K562 (cell line): ENCODE data around the gene USP49. TPM values are rescaled to one million over a fixed set of nuclear protein-coding genes. Genes with fewer than 3 reads are reported as not detected.

Experiments
- AFF1 ChIP-seq, 2 experiments: fragments of 450-650 bp; IDR thresholded peaks; 2 replicates each; pipeline ENCODE4 v1.6.1; 2018; ENCODE audit warnings: mild to moderate bottlenecking in 2 of 2, low read depth in 1 of 2; ENCODE audit not compliant: partially characterized antibody in 2 of 2
- BACH1 ChIP-seq: fragments of 200-800 bp; sonication (Bioruptor generic); IDR thresholded peaks from 2 replicates; pipeline ENCODE4 v1.6.1; 2016; ENCODE audit warnings: missing genetic modification characterization, missing compliant biosample characterization
- CREB3L1 ChIP-seq: fragments of 450-650 bp; IDR thresholded peaks from 2 replicates; pipeline ENCODE4 v1.6.1; 2014; ENCODE audit warnings: low read depth, mild to moderate bottlenecking, moderate library complexity, borderline replicate concordance
- CXXC5 ChIP-seq: fragments of 250-450 bp; sonication (Bioruptor Pico); IDR thresholded peaks from 2 replicates; pipeline ENCODE4 v1.8.0; 2022; ENCODE audit warnings: inconsistent platforms, mild to moderate bottlenecking, moderate library complexity
- DACH1 ChIP-seq: fragments of 450-650 bp; IDR thresholded peaks from 2 replicates; pipeline ENCODE4 v1.6.1; 2018; ENCODE audit not compliant: partially characterized antibody
- FOS ChIP-seq: IDR thresholded peaks from 3 replicates; pipeline ENCODE4 v1.6.1; 2011; ENCODE audit not compliant: insufficient read length; ENCODE audit errors: extremely low read depth
- FOXA1 ChIP-seq: fragments of 450-650 bp; IDR thresholded peaks from 2 replicates; pipeline ENCODE4 v1.6.1; 2016; ENCODE audit warnings: mild to moderate bottlenecking, borderline replicate concordance
- HDAC3 ChIP-seq: fragments of 450-650 bp; IDR thresholded peaks from 2 replicates; pipeline ENCODE4 v1.6.1; 2018; ENCODE audit warnings: borderline replicate concordance, mild to moderate bottlenecking, moderate library complexity; ENCODE audit not compliant: partially characterized antibody
- HIVEP1 ChIP-seq: fragments of 250-450 bp; sonication (Bioruptor Pico); IDR thresholded peaks from 2 replicates; pipeline ENCODE4 v1.4.0; 2020; ENCODE audit warnings: mild to moderate bottlenecking
- RBFOX2 ChIP-seq: fragments of 200-400 bp; formaldehyde crosslinking; IDR thresholded peaks from 2 replicates; pipeline ENCODE4 v1.6.1; 2017; ENCODE audit warnings: low read depth, mild to moderate bottlenecking, low read length, moderate library complexity
- RBM22 ChIP-seq: fragments of 200-400 bp; formaldehyde crosslinking; IDR thresholded peaks from 2 replicates; pipeline ENCODE4 v1.6.1; 2018; ENCODE audit warnings: low read length, low read depth; ENCODE audit not compliant: poor library complexity, severe bottlenecking
- SMAD2 ChIP-seq: fragments of 150-350 bp; IDR thresholded peaks from 2 replicates; pipeline ENCODE4 v1.6.1; 2014; ENCODE audit warnings: low read depth, mild to moderate bottlenecking, low read length
- TEAD1 ChIP-seq, 2 experiments: fragments of 450-650 bp in 1 of 2; sonication (generic) in 1 of 2; formaldehyde crosslinking; IDR thresholded peaks; 2 replicates each; pipeline versions ENCODE4 v1.4.0 to v1.8.0; 2020 to 2022; ENCODE audit warnings: mild to moderate bottlenecking in 2 of 2, missing genetic modification reagents in 1 of 2
- YBX1 ChIP-seq: fragments of 450-650 bp; IDR thresholded peaks from 2 replicates; pipeline ENCODE4 v1.7.1; 2016; ENCODE audit warnings: mild to moderate bottlenecking
- ZNF134 ChIP-seq: fragments of 250-450 bp; sonication (Bioruptor Pico); conservative IDR thresholded peaks from 2 replicates; pipeline ENCODE4 v1.4.0; 2020
- ZNF695 ChIP-seq: fragments of 450-650 bp; formaldehyde crosslinking; IDR thresholded peaks from 2 replicates; pipeline ENCODE4 v1.4.0; 2020; ENCODE audit warnings: mild to moderate bottlenecking, moderate library complexity
- polyA plus RNA-seq, 8 experiments: library from polyadenylated mRNA; depleted of rRNA in 4 of 8; stranded (reverse) in 5 of 8; unstranded in 3 of 8; fragments of >200 nt; fragmentation: Nextera tagmentation in 2 of 8; fragmentation: Illumina TruSeq in 1 of 8; extraction: Ambion mirVana in 2 of 8; extraction: Trizol in 1 of 8; gene quantifications; 2 replicates each; pipeline versions ENCODE4 v1.2.1 to v1.2.3, GENCODE V29; 2011 to 2014; ENCODE audit warnings: inconsistent platforms in 1 of 8, missing spikeins in 1 of 8
- total RNA-seq, 7 experiments: library from RNA; depleted of rRNA in 6 of 7; stranded (reverse); fragments of >200 nt in 6 of 7; fragmentation: Illumina TruSeq in 2 of 7; extraction: Trizol in 2 of 7; gene quantifications; 2 replicates each; pipeline versions ENCODE4 v1.2.1 to v1.2.3, GENCODE V29; 2011 to 2021; ENCODE audit warnings: low replicate concordance in 1 of 7
- TF ChIP-seq, protein P1 (sequence below): sonication (generic); formaldehyde crosslinking; IDR thresholded peaks from 2 replicates; pipeline ENCODE4 v1.8.1; 2023; ENCODE audit warnings: mild to moderate bottlenecking, missing genetic modification reagents
- TF ChIP-seq, protein P2 (sequence below): fragments of 250-450 bp; sonication (Bioruptor Pico); IDR thresholded peaks from 2 replicates; pipeline ENCODE4 v1.6.1; 2021; ENCODE audit warnings: mild to moderate bottlenecking
- TF ChIP-seq, protein P3 (sequence below): fragments of 250-450 bp; sonication (Bioruptor Pico); IDR thresholded peaks from 2 replicates; pipeline ENCODE4 v1.9.0; 2021; ENCODE audit warnings: mild to moderate bottlenecking

Gene USP49
- total and polyA plus RNA-seq, 9 of the 15 experiments (the other 6 are each of a cell fraction or from before 2014, with no cell fraction given): 1.0 to 9.9 (median 6.5) TPM

DNA sequence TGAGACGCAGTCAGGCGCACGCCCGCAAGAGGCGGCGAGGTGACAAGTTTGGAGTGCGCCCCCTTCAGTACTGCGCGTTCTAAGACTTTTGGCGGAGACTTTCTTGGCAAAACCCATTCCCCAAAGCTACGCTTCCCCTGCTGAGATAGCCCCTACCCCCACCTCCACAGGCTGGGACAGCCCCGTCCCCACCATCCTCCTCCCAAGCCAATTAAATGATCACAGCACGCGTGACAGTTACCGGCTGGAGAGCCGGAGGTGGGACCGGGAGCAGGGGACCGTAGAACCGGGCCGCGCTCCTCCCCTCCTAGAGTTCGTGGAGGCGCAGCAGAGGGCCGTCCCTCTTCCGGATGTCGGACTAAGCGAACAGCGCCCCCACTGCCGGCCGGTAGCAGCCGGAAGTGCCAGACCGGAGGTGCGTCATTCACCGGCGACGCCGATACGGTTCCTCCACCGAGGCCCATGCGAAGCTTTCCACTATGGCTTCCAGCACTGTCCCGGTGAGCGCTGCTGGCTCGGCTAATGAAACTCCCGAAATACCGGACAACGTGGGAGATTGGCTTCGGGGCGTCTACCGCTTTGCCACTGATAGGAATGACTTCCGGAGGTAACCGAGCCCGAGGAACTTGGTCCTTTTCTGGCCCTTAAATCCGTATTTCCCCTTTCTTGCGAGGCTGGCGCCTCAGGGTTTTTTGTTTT lies 107.8 kb downstream of the USP49 start, which contains the start of gene TOMM6 (continued):
- no peak for TF ChIP-seq HIVEP1
- TF ChIP-seq CXXC5 (CRISPR knock-in tag): peak; percentile 86
- TF ChIP-seq RBM22: peak; percentile 85
- peak; percentile 81; the same call in 1 of the 2 replicates for TF ChIP-seq CREB3L1
- no peak for TF ChIP-seq YBX1
- TF ChIP-seq ZNF695 (CRISPR knock-in tag): no peak
- no peak for TF ChIP-seq SMAD2
- TF ChIP-seq, protein P1, sequence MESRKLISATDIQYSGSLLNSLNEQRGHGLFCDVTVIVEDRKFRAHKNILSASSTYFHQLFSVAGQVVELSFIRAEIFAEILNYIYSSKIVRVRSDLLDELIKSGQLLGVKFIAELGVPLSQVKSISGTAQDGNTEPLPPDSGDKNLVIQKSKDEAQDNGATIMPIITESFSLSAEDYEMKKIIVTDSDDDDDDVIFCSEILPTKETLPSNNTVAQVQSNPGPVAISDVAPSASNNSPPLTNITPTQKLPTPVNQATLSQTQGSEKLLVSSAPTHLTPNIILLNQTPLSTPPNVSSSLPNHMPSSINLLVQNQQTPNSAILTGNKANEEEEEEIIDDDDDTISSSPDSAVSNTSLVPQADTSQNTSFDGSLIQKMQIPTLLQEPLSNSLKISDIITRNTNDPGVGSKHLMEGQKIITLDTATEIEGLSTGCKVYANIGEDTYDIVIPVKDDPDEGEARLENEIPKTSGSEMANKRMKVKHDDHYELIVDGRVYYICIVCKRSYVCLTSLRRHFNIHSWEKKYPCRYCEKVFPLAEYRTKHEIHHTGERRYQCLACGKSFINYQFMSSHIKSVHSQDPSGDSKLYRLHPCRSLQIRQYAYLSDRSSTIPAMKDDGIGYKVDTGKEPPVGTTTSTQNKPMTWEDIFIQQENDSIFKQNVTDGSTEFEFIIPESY: peak; percentile 84
- TF ChIP-seq, protein P2, sequence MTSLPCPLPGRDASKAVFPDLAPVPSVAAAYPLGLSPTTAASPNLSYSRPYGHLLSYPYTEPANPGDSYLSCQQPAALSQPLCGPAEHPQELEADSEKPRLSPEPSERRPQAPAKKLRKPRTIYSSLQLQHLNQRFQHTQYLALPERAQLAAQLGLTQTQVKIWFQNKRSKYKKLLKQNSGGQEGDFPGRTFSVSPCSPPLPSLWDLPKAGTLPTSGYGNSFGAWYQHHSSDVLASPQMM: no peak
- peak in 1 of 2 experiments; percentile 63 for TF ChIP-seq AFF1 (IDR thresholded peaks at IDR 0.05; ENCODE audit: low read depth in 1 of 2, partially characterized antibody in 2 of 2)
- TF ChIP-seq, protein P3, sequence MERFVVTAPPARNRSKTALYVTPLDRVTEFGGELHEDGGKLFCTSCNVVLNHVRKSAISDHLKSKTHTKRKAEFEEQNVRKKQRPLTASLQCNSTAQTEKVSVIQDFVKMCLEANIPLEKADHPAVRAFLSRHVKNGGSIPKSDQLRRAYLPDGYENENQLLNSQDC: no peak
- TF ChIP-seq FOS: no peak
- peak in 1 of 2 experiments; percentile 76; a peak in 2 of 4 replicates for TF ChIP-seq TEAD1 (CRISPR knock-in tag; IDR thresholded peaks at IDR 0.05)
- TF ChIP-seq ZNF134 (CRISPR knock-in tag): 0 out of 2 replicates have a peak, but pooled peaks have one; percentile 16
- no peak for TF ChIP-seq DACH1
- TF ChIP-seq RBFOX2: peak; percentile 98
- peak; percentile 77 for TF ChIP-seq BACH1
- no peak for TF ChIP-seq HDAC3
- TF ChIP-seq FOXA1: no peak
